GM18520 (cell line): ENCODE measurements around the gene NUP107.

Experiments used
- ATAC-seq: cut with Tn5 transposase; IDR thresholded peaks from one replicate; pipeline ENCODE4 v1.9.1; 2021; ENCODE audit not compliant: unreplicated experiment

The NUP107 gene

GRCh38 chr12:68772714-68773113 is 85.9 kb downstream of the NUP107 start:
- no peak for ATAC-seq

- ATAC-seq, result no peak
Observed at GRCh38 chr12:68773582-68773981, 86.8 kb downstream of the NUP107 start.

GRCh38 chr12:68775121-68775630 is 88.4 kb downstream of the NUP107 start:
- ATAC-seq, result no peak

GRCh38 chr12:68776976-68777610 is 90.3 kb downstream of the NUP107 start:
- no peak for ATAC-seq

GRCh38 chr12:68779280-68779679 is 92.5 kb downstream of the NUP107 start:
- ATAC-seq, result no peak

- no peak for ATAC-seq
Observed at GRCh38 chr12:68780731-68781130, 94.0 kb downstream of the NUP107 start.

- no peak for ATAC-seq
Observed at GRCh38 chr12:68781728-68782127, 95.0 kb downstream of the NUP107 start.

GRCh38 chr12:68784015-68784414 is 97.2 kb downstream of the NUP107 start:
- no peak for ATAC-seq

GRCh38 chr12:68785358-68785757 is 98.6 kb downstream of the NUP107 start:
- no peak for ATAC-seq

- ATAC-seq, result no peak
Observed at GRCh38 chr12:68785823-68786222, 99.0 kb downstream of the NUP107 start.

- ATAC-seq, result no peak
Observed at GRCh38 chr12:68786929-68787328, 100.2 kb downstream of the NUP107 start.

- ATAC-seq, result no peak
Observed at GRCh38 chr12:68788554-68789143, 101.9 kb downstream of the NUP107 start.

- ATAC-seq, result no peak
Observed at GRCh38 chr12:68789144-68789878, 102.5 kb downstream of the NUP107 start.

GRCh38 chr12:68790081-68790951 is 103.5 kb downstream of the NUP107 start:
- ATAC-seq, result no peak

- ATAC-seq, result no peak
Observed at GRCh38 chr12:68790952-68791234, 104.1 kb downstream of the NUP107 start.

GRCh38 chr12:68791897-68792481 is 105.2 kb downstream of the NUP107 start:
- no peak for ATAC-seq

- peak; percentile 82 for ATAC-seq
Observed at GRCh38 chr12:68792952-68793351, 106.2 kb downstream of the NUP107 start.

GRCh38 chr12:68793436-68793835 is 106.7 kb downstream of the NUP107 start:
- no peak for ATAC-seq

GRCh38 chr12:68793975-68794652 is 107.3 kb downstream of the NUP107 start:
- ATAC-seq, result no peak

GRCh38 chr12:68794653-68795251 is 108.0 kb downstream of the NUP107 start:
- ATAC-seq, result no peak
